DMS53 treated with DMSO at 0.1 percent for 48 hours (cell line): ENCODE data around the gene EHHADH.

Experiments used
- DNase-seq: peaks from one replicate; lab custom pipeline; 2025; ENCODE audit not compliant: unreplicated experiment; lab: John Stamatoyannopoulos, UW

Gene EHHADH

DNA sequence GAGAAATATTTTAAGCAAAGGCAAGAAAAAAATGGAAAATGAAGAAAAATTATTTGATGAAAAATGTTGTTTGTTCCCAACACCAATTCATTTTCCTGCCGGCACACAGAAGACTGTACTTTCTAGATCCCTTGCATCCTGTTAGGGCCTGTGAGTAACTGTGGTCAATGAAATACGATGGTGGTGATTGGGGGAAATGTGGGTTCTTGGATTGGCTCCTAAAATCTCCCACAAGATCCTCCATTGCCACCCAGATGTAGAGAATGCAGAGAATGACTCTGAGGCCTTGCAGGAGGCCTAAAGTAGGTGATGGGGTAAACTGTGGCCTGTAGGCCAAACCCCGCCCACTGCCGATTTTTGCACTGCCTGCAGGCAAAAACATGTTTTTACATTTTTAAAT lies 54.6 kb downstream of the EHHADH start:
- no peak for DNase-seq

DNA sequence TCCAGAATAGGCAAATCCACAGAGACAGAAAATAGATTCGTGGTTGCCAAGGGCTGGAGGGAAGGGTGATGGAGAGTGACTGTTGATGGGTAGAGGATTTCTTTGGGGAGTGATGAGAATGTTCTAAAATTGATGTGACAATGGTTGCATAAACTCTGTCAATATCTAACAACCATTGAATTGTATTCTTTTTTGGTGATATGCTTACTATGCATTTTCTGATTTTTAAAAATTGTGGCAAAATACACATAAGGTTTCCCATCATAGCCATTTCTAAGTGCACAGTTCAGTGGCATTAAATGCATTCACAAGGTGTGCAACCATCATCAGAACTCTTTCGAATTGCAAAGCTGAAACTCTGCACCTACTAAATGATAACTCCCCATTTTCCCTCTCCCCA lies 56.8 kb downstream of the EHHADH start:
- DNase-seq, result no peak

DNA sequence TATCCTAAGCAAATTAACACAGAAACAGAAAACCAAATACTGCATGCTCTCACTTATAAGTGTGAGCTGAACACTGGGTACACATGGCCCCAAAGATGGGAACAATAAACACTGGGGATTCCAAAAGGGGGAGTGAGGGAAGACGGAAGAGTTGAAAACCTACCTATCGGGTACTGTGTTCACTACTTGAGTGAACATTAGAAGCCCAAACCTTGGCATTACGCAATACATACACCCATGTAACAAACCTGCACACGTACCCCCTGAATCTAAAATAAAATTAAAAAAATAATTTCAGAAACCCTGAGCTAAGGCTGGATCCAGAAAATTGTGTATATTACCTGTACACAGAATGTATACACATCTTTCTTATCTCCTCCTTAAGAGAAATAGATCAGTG lies 58.2 kb downstream of the EHHADH start:
- DNase-seq, result no peak

DNA sequence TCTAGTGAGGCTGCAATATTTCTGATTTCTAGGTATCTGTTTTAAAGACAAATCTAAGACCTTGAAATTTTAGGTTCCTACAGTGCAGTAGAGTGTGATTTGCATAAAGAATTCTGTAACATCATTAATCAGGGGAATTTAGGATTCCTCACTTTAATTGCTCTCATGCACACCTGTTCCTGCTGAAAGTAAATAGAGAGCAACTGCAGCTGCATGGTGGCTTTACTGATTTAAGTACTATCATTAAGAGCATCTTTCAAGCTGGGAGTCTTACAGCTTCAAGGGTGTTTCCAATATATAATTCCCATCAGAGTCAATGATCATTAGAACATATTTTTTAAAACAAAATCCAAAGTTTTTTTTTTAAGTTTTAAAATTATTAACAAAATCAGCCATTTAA lies 65.0 kb downstream of the EHHADH start:
- DNase-seq, result no peak

DNA sequence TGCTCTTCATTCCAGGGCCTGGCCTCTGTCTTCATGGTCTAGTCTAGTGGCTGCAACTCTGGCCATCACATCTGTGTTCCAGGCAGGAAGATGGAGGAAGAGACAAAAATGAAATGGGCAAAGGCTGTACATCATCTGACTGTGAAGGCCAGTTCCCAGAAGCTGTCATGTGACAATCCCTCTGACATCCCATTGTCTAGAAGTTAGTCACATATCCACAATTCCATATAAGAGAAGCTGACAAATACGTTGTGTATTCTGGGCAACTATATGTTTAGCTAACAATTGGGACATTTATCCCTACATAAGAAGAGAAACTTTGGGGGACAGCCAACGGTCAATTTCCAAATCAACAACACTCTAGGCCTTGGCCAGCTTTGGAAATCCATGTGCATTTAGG lies 66.5 kb downstream of the EHHADH start:
- no peak for DNase-seq

DNA sequence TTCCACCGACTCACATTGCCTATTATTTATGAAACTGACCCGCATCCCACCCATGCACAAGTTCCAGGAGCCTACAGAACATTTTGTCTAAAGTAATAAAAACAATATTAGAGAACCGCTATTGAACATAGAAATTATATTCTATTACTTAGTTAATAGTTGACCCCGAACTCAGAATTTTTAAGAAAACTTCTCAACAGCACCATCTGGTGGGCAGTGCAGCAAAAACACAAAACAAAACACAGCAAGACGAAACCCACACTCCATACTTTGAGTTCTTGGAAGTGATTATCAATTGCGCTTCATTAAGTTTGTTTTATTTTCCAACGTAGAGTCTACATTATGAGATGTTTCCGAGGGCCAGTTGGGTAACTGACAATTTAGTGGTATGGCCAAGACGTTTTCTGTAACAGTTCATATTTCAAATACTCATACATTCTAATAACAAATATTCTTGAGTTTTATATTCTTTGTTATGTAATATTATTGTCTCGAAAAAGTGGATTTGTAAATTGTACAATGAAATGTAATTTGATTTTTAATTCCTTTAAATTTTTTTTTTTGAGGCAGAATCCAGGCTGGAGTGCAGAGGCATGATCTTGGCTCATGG lies 77.0 kb downstream of the EHHADH start:
- no peak for DNase-seq

DNA sequence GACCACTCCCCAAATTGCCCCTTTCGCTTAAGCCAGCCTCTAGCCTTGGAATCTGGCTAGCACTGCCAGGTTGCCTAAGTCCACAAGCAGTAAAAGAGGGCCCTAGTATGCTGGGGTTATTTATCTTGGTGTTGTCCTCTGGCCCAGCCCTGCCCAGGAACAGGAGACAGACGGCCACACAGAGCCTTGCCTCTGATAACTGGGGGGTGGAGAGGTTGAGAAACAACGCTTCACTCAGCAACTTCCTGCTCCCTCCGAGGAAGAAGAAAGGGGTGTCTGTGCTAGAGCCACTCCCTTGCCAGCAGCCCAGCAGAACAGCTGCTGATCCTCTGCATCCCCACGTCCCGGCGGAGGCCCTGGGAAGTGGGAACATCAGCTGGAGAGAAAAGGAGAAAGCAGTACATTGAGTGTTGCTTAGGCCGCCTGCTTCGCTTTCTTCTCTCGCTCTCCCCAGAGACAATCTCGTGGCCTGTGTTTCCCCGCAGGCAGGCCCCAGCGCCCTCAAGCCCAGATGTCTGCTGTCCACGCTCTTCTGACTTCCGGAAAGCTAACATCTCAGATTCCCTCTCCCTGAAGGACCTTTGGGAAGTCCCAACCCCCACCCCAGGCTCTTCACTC lies 78.4 kb downstream of the EHHADH start:
- no peak for DNase-seq

DNA sequence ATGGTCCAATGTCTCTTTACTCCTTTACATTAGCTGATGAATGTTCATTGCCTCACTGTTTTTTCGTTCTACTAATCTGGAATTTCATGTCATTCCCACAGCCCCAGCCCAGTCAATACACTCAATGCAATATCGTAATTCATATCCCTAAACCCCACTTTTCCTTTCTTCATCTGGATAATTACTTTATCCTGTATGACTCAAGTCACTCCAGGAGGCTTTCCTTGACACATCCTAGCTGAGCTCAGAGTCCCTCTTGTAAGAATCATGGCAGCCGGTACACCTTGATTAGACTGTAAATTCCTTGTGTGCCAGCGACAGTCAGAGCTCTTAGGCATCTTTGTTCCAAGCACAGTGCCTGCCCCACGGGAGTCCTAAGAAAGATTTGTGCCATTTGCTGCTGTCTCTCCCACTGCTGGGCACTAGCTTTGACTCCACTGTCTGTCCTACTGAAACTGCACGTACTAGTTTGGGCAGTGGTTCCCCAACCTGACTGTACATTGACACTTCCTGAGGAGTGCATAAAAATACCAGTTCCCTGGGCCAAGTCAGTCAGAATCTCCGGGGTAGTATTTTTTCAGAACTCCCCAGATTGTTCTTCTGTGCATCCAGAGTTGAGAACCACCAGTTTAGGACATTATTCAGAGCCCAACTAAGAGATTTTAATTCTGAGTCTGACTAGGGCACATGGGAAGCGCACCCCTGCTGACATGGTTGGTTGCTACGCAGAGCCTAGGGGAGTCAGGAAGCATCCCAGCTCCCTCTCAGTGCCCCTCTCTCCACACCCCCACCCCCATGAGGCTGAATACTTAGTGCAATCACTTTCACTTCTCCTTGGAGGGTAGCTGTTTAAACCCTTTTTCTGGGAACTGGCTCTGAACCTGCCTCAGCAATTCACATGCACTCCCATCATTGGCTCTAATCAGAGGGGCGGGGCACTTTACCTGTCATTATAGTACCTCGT lies 81.5 kb downstream of the EHHADH start:
- DNase-seq, result no peak

DNA sequence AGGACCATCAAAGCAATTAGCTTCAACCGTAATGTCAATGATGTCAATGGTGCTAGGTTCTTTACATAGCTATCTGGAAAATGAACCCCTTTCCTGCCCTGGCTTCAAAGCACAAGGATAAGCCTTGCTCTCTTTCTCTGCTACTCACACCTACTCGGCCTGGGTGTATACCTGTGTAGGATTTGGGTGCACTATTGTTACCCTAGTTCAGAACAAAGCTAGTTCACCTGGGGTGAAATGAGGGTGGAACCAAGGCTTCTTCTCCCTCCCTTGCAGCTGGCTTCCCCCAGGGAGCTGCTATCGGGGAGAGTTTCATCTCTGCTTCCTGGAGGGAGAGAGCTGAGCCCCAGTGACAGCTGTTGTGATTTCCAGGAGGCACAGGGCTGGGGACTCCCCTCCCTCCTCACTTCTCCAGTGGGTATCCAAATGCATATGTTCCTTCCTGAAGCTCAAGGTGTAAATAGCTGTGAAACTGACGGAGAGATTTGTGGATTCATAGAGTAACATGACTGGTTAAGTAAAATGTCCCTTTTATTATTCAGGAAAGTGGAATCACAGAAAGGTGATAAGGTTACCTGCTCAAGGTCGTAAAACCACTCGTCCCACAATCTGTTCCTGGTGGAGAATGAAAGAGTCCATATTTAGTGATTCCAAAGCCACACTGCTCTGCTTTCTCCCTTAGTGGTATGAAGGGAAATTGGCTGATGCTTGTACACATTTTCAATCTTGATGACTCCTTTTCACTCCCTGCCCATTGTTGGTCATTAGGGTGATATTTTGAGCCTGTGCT lies 89.2 kb downstream of the EHHADH start:
- DNase-seq, result no peak

DNA sequence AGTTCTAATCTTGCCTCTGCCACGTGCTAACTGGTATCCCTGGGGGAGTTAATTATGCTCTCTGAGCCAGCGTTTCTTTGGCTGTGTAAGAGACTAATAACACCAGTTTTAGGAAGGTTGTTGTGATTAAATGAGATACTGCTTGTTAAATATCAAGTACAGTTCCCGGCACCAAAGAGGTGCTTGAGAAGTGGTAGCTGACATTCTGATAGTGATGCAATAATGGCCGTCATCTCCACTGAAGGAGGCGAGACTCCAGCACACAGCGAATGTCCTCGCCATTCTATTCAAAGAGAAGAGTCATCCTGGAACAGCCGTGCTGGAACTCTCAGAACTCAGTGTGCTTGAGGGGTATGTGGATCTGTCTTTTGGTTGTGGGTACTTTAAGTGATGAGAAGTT lies 91.2 kb downstream of the EHHADH start:
- DNase-seq, result no peak

DNA sequence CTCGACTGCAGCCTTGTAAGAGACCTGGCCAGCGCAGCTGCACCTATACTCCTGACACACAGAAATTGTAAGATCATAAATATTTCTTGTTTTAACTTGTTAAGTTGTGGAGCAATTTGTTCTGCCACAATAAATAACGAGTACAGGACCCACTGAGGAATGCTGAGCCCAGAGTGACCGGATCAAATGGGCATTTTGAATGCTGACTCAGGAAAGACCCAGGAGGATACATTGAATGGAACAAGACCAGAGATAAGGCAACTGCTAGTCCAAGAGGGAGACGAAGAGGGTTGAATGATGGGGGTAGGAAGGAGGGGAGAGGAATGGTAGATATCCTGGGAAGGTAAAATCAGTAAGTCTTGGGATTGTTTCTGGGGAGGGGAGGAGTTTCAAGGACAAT lies 92.1 kb downstream of the EHHADH start:
- DNase-seq, result no peak

DNA sequence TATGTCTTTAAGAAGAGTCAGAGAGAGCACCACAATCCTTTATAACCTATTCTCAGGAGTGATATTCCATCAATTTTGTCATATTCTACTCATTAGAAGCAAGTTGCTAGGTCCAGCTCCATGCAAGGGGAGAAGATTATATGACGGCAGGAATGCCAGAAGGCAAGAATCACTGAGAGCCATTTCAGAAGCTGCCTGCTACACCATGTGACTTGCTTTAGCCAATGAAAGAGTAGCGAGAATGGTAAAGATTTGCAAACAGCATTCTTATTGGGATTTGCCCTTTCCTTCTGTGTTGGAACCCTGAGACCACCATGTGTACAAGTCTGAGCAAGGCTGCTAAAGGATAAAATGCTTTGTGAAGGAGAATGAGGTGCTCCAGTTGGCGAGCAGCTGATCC lies 96.5 kb downstream of the EHHADH start:
- no peak for DNase-seq

DNA sequence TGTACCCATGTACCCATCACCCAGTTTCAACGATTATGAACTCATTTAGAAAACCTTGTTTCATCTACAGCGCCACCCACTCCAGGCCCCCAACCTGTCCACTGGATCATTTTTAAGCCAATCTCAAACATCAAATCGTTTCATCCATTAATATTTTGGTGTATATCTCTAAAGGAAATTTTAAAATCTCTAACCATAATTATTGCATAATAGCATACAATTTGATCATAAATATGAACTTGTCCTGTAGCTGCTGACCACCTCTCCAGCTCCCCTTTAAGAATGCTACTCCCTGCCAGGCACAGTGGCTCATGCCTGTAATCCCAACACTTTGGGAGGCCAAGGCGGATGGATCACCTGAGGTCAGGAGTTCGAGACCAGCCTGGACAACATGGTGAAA lies 98.2 kb downstream of the EHHADH start:
- no peak for DNase-seq

DNA sequence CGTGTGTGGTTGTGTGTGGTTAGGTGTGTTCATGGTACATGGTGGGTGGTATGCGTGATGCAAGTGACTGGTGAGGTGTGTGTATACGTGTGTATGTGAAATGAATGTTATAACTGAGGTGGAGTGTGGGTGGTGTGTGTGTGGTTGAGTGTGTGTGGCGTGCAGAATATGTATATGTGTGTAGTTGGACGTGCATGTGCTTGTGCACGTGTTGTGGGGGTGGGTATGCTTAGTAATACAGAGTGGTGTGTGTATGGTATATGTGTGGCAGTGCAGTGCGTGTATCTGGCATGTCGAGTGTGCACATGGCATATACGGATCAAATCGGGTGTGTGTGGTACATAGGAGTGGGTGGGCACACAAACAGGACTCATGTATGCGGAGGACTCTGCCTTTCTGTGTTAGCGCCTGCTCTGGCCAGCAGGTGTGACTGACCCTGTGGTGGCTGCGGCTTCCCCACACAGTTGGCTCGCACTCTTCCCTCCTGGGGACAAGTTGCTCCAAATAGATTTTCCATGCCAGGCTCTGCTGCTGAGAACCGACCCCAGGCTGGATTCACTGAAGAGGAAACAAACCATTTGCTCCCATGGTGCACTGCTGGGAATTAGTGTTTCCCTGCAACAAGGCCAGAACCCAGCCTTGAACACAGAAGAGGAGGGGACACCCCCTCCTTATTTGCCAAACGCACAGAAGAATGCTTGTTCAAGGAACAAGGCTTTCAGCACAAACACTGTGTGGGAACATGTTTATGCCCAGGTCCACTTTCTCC lies 99.8 kb downstream of the EHHADH start:
- no peak for DNase-seq

DNA sequence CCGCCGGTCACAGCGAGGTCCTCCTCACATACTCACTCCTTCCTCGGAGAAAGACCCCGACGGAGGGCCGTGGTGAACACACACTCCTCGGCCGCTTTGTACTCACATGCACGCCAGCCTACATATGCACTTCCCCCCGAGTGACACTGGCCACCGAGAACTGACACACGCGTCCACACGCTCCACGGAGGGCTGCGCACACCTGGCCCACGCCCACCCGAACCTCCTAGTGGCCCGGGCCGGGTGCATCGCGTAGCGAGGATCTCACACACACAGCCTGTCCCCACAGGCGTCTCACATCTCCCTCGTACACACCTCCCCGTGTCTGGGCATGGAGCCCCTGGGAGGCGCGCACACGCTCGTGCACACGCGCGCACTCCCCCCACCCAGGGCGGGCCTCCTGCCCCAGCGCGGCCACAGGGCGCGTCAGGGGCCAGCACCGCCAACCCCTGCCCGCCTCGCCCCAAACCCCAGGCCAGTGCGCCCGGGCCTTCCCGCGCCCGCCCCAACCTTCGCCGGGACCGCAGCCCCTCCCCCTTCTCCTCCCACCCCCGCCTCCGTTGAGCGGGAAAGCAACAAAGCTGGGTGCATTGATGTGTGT lies 100.6 kb downstream of the EHHADH start:
- DNase-seq, result no peak

DNA sequence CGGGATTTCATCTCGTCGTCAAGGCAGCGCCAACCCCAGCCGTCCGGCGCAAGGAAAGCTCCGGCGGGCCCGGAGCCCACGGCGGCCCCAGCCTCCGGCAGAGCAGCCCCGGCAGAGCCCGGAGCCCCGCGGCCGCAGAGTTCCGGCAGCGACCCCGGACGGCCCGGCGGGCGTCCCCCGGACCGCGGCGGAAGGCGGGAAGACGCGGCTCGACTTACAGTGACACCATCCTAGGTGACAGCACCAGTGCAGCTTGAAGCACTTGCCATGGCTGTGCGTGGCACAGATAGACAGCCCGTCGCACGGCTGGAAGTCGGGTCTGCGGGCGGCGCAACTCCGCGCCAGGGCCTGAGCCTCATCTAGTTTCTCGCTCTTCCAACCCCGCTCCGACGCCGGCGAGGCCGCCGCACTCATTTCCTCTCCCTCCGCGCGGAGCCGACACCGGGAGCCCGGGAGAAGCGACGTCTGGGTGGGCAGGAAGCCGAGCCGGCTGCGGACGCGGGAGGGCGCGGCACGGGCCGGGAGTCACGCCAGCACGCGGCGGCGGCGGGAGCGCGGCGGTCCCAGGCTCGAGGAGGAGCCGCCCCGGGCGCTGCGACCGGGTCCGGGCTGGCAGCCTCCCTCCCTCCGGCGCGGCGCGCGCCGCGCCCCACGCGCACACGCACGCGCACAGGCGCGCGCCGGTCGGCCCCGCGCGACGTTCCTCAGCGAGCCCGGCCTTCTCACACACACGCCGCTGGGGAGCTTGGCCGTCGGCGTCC lies 101.3 kb downstream of the EHHADH start, which contains the start of gene C3orf70:
TSS of gene C3orf70 (minus strand) at position 651 of the 761 bp plus-strand sequence. CDS start at position 414, 237 bp downstream.
- DNase-seq, result no peak

DNA sequence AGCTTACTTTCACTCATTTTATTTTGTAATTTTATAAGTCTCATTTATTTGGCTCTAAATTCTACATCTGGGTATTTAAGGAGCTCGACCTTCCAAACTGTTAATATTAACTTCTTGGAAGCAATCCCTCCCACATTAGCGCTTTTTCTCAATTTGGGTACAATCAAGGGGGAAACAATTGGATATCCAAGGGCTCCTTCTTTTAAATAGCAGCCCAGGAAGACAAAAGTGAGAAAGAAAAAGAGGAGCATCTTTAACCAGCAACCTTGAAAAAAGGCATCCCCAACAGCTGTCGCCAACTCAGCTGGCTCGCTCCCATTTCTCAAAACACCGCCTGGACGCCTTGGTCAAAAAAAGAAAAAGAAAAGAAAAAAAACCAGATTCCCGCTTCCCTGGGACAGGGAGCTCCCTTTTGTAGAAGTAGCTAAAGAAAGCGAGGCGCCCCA lies 101.9 kb downstream of the EHHADH start:
- DNase-seq, result no peak

DNA sequence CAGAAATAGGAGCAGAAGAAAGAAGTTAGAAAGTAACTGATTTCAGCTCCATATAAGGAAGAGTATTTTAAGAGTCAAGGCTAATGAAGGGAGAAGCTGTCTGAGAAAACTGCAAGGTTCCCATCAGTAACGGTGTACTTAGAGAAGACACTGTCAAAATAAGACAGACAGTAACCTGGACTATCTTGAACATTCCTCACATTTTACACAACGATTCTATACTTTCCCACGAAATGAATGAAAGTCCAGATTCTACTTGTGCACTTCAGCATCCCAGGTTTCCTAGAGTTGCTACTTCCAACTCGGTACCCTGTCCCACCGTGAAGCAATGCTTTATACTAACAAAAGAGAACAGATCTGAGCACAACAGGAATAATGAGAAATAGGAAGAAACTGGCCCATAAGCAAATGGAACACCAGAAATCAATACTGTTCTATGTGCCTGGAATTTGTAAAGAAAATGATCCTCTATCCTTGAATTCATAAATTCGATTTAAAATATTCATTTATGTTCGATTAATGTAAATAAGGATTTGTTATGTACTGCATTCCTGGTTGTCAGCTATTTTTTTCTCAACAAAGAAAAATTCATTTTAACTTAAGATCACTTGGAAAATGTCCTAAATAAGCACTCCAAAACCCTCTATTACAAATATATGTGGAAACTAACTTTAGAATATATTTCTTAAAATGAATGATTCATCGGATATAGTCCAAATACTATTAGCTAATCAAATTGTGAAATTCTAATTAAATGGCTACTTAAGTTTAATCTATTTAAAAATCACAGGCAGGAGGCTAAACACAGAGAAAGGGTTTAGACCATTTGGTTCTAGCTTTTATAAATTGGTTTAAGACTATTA lies 102.5 kb downstream of the EHHADH start:
- no peak for DNase-seq
